Activated CD8-positive, alpha-beta memory T cell treated with anti-CD3 and anti-CD28 coated beads for 24 hours (primary cell): ENCODE measurements around the gene LRRC15.

ENCODE experiments used
- DNase-seq: peaks from one replicate; pipeline ENCODE4 v3.0.0-alpha.2; 2020

Gene LRRC15

DNA sequence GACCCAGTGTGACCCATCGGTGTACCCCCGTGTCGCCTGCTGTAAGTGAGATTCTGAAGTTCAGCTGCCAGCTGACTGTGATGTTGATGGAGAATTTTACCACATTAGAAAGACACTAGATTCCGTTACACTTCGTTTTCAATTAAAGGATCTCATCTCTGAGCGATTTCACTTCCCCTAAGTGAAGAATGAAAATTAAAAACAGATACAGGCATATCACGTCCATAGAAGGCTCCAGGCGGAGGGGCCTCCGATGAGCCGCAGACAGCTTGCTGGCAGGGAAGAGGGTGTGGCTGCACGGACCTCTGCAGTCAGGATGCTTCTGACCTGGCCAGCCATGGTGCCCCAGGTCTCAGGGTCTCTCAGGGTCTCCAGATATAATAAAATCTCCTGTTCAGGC lies 11.9 kb downstream of the LRRC15 start:
- no peak for DNase-seq

- no peak for DNase-seq
Measured at GRCh38 chr3:194355379-194355778, 14.2 kb downstream of the LRRC15 start.

GRCh38 chr3:194354315-194354714 lies 15.2 kb downstream of the LRRC15 start:
- no peak for DNase-seq

DNA sequence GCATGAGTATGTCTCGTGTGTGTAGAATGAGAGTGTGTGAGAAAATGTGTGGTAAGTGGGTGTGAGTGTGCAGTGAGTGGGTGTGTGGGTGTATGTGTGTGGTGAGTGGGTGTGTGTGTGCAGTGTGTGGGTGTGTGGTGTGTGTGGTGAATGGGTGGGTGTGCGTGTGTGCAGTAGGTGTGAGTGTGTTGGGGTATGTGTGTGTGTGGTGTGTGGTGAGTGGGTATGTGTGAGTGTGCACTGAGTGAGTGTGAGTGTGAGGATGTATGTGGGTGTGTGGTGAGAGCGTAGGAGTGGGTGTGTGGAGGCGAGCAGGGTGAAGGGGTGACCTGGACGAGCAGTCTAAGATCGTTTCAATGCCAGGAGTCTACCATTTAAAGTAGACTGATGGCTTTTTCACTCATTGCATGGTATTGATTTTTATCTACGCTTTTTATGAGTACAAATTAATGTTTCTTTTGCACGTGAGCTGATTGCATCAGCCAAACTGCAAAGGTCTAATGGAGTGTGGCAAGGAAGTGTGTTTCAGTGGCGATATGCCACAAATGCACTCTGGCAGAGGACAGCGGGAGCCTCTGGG lies 16.8 kb downstream of the LRRC15 start:
- no peak for DNase-seq

DNA sequence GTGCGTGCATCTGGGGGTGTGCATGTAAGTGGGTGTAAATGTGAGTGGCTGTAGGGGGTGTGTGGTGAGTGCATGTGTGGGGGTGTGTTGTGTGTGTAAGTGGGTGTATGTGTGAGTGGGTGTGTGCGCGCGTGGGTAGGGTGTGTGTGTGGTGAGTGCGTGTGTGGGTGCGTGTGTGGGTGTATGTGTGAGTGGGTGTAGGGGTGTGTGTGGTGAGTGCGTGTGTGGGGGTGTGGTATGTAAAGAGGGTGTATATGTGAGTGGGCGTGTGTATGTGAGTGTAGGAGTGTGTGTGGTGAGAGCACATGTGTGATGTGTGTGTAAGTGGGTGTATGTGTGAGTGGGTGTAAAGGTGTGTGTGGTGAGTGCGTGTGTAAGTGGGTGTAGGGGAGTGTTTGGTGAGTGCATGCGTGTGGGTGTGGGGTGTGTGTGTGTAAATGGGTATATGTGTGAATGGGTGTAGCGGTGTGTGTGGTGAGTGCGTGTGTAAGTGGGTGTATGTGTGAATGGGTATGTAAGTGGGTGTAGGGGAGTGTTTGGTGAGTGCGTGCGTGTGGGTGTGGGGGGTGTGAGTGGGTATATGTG lies 17.5 kb downstream of the LRRC15 start:
- DNase-seq: no peak

GRCh38 chr3:194351080-194351672 lies 18.4 kb downstream of the LRRC15 start, which contains the start of gene CPN2:
CPN2 (minus strand) TSS chr3:194351328; CDS start chr3:194342702, 8,626 bp downstream.
- no peak for DNase-seq

DNA sequence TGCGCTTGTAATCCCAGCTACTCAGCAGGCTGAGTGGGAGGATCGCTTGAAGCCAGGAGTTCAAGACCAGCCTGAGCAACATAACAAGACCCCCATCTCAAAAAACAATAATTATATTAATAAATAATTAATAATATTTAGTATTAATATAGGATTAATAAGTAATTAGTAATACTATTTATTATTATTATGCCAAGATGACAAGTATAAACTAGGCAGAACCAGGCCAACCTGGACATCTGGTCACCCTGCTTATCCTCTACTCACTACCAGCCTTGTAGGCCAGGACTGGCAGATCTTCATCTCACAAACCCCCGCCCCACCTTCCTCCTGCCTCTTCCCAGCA lies 18.8 kb downstream of the LRRC15 start:
- no peak for DNase-seq

GRCh38 chr3:194348354-194348753 lies 21.2 kb downstream of the LRRC15 start:
- DNase-seq: no peak

GRCh38 chr3:194346621-194347020 lies 22.9 kb downstream of the LRRC15 start:
- DNase-seq: no peak

DNA sequence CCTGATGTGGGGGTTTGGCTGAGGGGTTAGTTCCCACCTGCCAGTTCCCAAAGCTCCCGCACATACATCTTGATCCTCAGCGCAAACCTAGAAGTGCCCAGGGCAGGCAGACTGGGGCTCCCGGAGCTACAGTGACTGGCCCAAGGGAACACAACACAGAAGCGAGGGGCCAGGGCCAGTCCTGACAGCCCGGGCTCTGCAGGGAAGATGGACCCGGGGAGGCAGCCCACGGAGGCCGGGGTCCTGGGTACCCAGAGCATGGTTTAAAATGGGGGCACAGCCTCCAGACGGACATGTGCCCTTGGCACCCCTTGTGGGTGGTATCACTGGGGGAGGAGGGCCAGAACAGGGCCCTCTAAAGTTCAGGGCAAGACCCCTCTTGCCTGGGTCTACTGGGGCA lies 23.5 kb downstream of the LRRC15 start:
- no peak for DNase-seq

DNA sequence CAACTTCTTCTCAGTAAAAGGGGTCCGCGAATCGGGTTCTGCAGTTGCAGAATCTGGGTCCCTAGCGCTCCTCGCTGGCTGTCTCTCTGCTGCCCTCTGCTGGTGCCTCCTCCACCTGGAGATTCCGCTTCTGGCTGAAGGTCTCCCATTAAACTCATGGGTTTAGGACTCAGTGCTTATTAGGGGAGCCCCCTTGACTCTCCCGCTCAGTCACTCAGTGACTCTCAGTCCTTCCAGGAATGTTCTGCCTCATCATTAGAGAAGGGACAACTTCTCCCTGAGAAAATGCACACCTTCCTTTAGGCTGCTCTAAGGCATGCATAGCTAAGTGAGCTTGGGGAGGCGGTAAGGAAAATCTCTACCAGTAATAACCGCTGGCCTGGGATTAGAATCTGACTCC lies 25.5 kb downstream of the LRRC15 start:
- peak; percentile 87 for DNase-seq

- no peak for DNase-seq
Measured at GRCh38 chr3:194343561-194343893, 26.0 kb downstream of the LRRC15 start.

DNA sequence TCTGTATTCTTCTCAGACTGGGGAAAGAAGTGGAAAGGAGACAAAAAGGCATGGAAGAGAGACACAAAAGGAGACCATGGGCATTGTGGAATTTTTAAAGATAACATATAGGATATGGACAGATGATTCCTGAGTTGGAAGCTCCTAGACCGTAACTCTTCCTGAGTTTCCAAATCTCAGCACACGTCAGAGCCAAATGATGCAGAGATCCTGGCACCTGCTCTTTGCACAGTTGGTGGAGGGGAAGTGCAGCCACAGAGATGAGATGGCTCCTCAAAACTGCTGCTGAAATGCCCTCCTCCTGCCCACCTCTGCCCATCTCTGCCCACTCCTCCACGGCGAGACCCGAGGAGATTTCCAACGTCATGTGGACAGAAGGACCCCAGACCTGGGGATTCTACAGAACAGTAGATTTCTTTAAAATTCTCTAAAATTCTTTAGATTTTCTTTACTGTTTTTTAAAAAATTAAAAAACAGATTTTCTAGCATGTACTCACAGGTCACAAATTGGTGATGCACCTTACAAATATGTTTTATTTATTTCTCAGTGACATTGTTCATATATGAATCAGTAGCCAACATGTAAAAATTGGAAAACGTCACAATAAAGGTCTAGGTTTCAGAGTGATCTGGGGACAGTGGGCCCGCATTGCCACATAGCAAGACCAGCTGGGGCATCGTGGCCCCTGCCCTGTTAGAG lies 26.5 kb downstream of the LRRC15 start:
- DNase-seq: no peak

- no peak for DNase-seq
Measured at GRCh38 chr3:194340757-194341400, 28.7 kb downstream of the LRRC15 start.

GRCh38 chr3:194339840-194340239 lies 29.7 kb downstream of the LRRC15 start:
- DNase-seq: no peak

DNA sequence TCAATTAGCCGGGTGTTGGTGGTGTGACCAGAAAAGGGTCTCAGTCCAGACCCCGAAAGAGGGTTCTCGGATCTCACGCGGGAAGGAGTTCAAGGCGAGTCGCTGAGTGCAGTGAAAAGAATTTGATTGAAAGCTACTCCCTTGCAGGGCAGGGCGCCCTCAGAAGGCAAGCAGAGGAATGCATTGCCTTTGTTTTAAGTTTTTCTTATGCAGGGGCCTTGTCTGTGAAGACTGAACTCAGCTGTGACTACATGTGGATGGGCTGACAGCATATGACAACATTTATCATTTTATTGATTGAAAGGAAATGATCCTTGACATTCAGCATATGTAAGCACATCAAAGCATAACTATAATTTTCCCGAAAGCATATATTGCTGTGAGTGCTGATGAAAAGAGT lies 30.2 kb downstream of the LRRC15 start:
- no peak for DNase-seq

GRCh38 chr3:194337965-194338753 lies 31.4 kb downstream of the LRRC15 start:
- DNase-seq: no peak

DNA sequence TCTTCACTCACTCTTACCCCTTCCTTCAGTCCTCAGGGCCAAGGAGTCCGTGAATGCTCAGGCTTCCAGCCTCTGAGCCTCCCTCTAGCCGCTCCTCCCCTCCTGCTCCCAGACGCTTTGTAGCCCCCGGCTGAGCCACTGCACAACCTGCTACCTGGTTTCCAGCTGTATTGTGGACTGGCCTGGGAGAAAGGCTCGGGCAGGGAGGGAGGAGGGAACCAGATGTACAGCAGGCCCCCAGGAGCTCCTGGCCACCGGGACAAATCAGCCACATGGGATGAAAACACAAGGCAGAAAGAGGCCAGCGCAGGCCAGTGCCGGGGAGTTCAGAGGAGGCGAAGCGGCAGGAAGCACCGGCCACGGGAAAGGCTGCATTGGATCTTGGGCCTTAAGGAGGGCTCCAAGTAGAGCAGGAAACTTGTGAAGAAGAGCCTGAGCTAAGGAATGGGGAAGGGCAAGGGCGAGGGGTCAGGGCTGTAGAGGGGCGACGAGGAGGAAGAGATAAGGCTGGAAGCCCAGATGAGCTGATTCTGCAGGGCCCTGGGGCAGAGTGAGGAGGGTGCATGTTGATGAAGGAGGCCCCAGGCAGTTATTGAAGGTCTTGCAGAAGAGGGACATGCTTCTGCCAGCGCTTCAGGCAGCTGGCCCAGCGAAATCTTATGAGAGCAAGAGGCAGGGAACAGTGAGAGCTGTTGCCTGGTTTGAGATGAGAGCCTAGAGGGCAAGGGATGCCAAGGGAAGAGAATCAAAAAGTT lies 32.8 kb downstream of the LRRC15 start:
- no peak for DNase-seq

DNA sequence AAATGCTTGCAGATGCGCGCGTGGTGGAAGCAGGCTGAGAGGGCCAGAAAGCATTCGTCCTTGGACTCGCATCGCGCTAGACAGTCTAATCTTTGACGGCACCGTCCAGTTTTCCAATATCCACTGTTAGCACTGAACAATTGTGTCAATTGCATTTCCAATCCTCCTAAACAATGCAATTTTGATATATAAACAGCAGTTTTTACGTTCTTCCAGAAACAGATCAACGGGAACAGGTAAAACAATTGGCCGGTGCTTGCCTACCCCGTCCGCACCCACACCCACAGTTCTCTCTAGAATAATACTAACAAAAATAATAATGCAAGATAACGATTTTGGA lies 35.6 kb downstream of the LRRC15 start:
- DNase-seq: no peak

DNA sequence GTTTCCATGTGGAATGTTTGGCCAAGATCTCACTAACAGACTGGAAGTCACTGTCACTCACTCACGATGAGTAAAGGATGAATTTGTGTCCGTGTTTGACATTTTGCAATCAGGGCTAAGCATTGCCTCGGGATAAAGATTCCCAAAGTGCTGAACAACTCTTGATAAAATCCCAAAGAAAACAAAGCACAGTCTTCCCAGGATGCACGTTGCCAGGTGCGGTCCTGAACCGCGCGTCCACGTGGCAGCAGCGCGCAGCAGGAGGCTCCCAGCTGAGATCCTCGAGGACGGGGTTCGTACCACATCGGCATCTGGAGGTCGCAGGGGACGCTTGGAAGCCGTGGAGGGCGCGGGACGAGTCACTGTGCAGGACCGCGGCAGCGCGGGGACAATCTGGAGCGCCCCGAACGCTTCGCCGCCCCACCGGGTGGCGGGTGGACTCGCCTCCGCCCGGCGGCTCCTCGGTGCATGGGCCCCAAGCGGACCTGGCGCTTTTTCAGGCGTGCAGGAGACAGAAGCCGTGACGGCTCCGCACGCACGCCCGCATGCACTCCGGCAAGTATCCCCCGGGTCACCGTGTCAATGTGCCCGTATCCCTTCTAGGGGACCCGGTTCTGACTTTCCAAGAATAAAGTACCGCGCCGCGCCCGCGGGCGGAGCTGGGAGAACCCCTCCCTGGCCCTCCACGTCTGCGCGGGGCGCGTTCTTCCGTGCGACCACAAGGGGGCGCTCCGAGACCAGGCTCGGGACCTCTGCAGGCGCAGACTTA lies 36.1 kb downstream of the LRRC15 start:
- DNase-seq: peak; percentile 98

DNA sequence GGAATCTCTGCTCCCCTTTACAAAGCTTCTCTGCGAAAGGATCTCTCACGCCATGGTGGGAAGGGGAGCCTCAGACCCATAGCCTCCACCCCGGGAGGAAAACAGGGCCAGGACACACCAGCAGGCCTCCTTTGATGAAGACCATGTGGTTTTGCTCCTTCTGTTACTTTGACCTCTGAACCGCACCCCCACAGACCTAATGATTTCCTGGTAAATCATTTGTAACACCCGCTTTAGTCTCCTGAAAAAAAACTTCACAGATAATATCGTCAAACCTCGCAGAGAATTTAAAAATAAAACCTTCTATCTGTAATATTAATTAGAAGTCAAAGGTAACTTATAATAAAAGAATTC lies 36.7 kb downstream of the LRRC15 start:
- no peak for DNase-seq

GRCh38 chr3:194330579-194330978 lies 39.0 kb downstream of the LRRC15 start:
- DNase-seq: no peak
